K562 (cell line): ENCODE data around the gene CCDC175. TPM values are rescaled to one million over a fixed set of nuclear protein-coding genes. Genes with fewer than 3 reads are reported as not detected.

ENCODE experiments used
- ATAC-seq: fragments of 200-7000 bp; cut with Tn5 transposase; 3 replicates; pipeline ENCODE4 v1.9.1; 2020; ENCODE audit warnings: moderate library complexity
- BruUV-seq: library from RNA; stranded (reverse); fragments of 400-500 nt; replicated peaks from 2 replicates; lab custom pipeline; 2021; lab: Mats Ljungman, UMichigan
- CTCF ChIA-PET: fragments of 300-600 bp; formaldehyde crosslinking; extraction: SDS; loops from one replicate; lab custom pipeline; 2021; ENCODE audit warnings: low intra/inter-chr PET ratio; lab: Yijun Ruan, JAX
- POLR2A ChIA-PET: fragments of 300-600, 350-650 bp; sonication (Branson Sonifier 250); formaldehyde crosslinking; extraction: SDS; loops from one replicate; lab custom pipeline; 2021; ENCODE audit warnings: antibody characterized with exemption, inconsistent platforms; lab: Yijun Ruan, JAX
- DNase-seq, 4 experiments: peaks; one replicate each; pipeline versions ENCODE4 v3.0.0 to v3.0.0-alpha.2; 2011 to 2018; ENCODE audit warnings: low spot score in 3 of 4, mixed read lengths in 3 of 4; ENCODE audit errors: extremely low read depth in 1 of 4
- FAIRE-seq: peaks from 2 replicates; lab custom pipeline; 2011; peaks lifted over from hg19 to GRCh38; lab: Jason Lieb, UNC
- H2AFZ ChIP-seq: 2 replicates; pipeline ENCODE4 v1.6.0; 2011; ENCODE audit warnings: low read depth, low read length, control low read depth, inconsistent platforms
- H3K27ac ChIP-seq: fragments of 200-600 bp; 3 replicates; pipeline ENCODE4 v1.8.0; 2011; ENCODE audit warnings: low read depth, mild to moderate bottlenecking, control low read depth, inconsistent platforms, low read length, moderate library complexity, mixed read lengths; ENCODE audit errors: extremely low read depth
- H3K27me3 ChIP-seq, 2 experiments: fragments of 300-600 bp in 1 of 2; 2 replicates in 1 of 2; 3 replicates in 1 of 2; pipeline versions ENCODE4 v1.6.0 to v1.8.0; 2011; ENCODE audit warnings: inconsistent platforms in 2 of 2, low read length in 2 of 2, mild to moderate bottlenecking in 1 of 2, mixed read lengths in 1 of 2, moderate library complexity in 1 of 2; ENCODE audit not compliant: control insufficient read depth in 2 of 2, insufficient read depth in 2 of 2
- H3K36me3 ChIP-seq: fragments of 300-600 bp; 3 replicates; pipeline ENCODE4 v1.8.0; 2011; ENCODE audit warnings: mild to moderate bottlenecking, low read length, inconsistent platforms; ENCODE audit not compliant: control insufficient read depth, insufficient read depth
- H3K4me1 ChIP-seq, 2 experiments: fragments of 200-600 bp in 1 of 2; replicated peaks in 1 of 2; 2 replicates in 1 of 2; 3 replicates in 1 of 2; pipeline versions ENCODE4 v1.5.1 to v1.8.0; 2011; ENCODE audit warnings: inconsistent platforms in 2 of 2, low read length in 2 of 2, mild to moderate bottlenecking in 1 of 2, mixed read lengths in 1 of 2, moderate library complexity in 1 of 2; ENCODE audit not compliant: control insufficient read depth in 2 of 2, insufficient read depth in 2 of 2
- H3K4me2 ChIP-seq: 2 replicates; pipeline ENCODE4 v1.6.1; 2011; ENCODE audit warnings: low read length, control low read depth, inconsistent platforms, mixed read lengths; ENCODE audit not compliant: insufficient read depth
- H3K4me3 ChIP-seq: fragments of 200-600 bp; sonication (generic), shearing (Covaris generic); 2 replicates; pipeline ENCODE4 v1.5.1; 2016; ENCODE audit warnings: control low read depth, inconsistent platforms
- H3K79me2 ChIP-seq: fragments of 200-600 bp; 3 replicates; pipeline ENCODE4 v1.8.0; 2011; ENCODE audit warnings: low read length, inconsistent platforms; ENCODE audit not compliant: control insufficient read depth, insufficient read depth
- H3K9ac ChIP-seq, 2 experiments: 2 replicates each; pipeline versions ENCODE4 v1.6.0 to v1.6.1; 2011; ENCODE audit warnings: low read depth in 2 of 2, low read length in 2 of 2, control low read depth in 1 of 2, inconsistent platforms in 1 of 2, mild to moderate bottlenecking in 1 of 2, mixed read lengths in 1 of 2; ENCODE audit not compliant: insufficient read depth in 1 of 2
- H3K9me1 ChIP-seq: one replicate; pipeline ENCODE4 v1.6.0; 2011; ENCODE audit warnings: inconsistent platforms, mild to moderate bottlenecking, low read length, moderate library complexity; ENCODE audit not compliant: control insufficient read depth, insufficient read depth
- H3K9me3 ChIP-seq: replicated peaks from 2 replicates; pipeline ENCODE4 v1.5.1; 2011; ENCODE audit warnings: low read depth, low read length, inconsistent platforms; ENCODE audit not compliant: control insufficient read depth, insufficient read depth
- H4K20me1 ChIP-seq: replicated peaks from 2 replicates; pipeline ENCODE4 v1.6.1; 2011; ENCODE audit warnings: low read length, inconsistent platforms, mixed read lengths; ENCODE audit not compliant: control insufficient read depth, insufficient read depth
- BHLHE40 ChIP-seq: IDR thresholded peaks from 2 replicates; pipeline ENCODE4 v1.6.1; 2011; ENCODE audit warnings: low read length, improper control_type of control experiment
- CAMTA2 ChIP-seq: fragments of 250-450 bp; sonication (Bioruptor Pico); conservative IDR thresholded peaks from 2 replicates; pipeline ENCODE4 v1.5.1; 2022
- ELK1 ChIP-seq: sonication (generic); formaldehyde crosslinking; IDR thresholded peaks from 2 replicates; pipeline ENCODE4 v1.8.1; 2022; ENCODE audit warnings: missing genetic modification reagents
- HMGXB4 ChIP-seq: sonication (generic); formaldehyde crosslinking; IDR thresholded peaks from 2 replicates; pipeline ENCODE4 v1.8.1; 2023; ENCODE audit warnings: mild to moderate bottlenecking, missing genetic modification reagents
- HOMEZ ChIP-seq: fragments of 250-450 bp; sonication (Bioruptor Pico); IDR thresholded peaks from 2 replicates; pipeline ENCODE4 v1.4.0; 2020; ENCODE audit warnings: mild to moderate bottlenecking, moderate library complexity
- IRF2 ChIP-seq: sonication (generic); formaldehyde crosslinking; IDR thresholded peaks from 2 replicates; pipeline ENCODE4 v1.8.1; 2022; ENCODE audit warnings: mild to moderate bottlenecking, missing genetic modification reagents
- KDM2B ChIP-seq: fragments of 250-450 bp; sonication (Bioruptor Pico); IDR thresholded peaks from 2 replicates; pipeline ENCODE4 v1.8.0; 2021; ENCODE audit warnings: mild to moderate bottlenecking, moderate library complexity
- KLF1 ChIP-seq: fragments of 450-650 bp; IDR thresholded peaks from 2 replicates; pipeline ENCODE4 v1.6.1; 2016; ENCODE audit warnings: missing genetic modification characterization, missing compliant biosample characterization
- POLR2AphosphoS2 ChIP-seq: IDR thresholded peaks from 2 replicates; pipeline ENCODE4 v1.6.1; 2012; ENCODE audit warnings: low read length, improper control_type of control experiment
- ZC3H11A ChIP-seq: IDR thresholded peaks from 2 replicates; pipeline ENCODE4 v1.6.1; 2012; ENCODE audit warnings: low read depth, low read length, improper control_type of control experiment
- ZNF140 ChIP-seq: fragments of 250-450 bp; sonication (Bioruptor Pico); IDR thresholded peaks from 2 replicates; pipeline ENCODE4 v1.8.0; 2021; ENCODE audit warnings: moderate library complexity, mild to moderate bottlenecking, inconsistent platforms
- WGBS: fragments of 100-300 bp; shearing (Covaris generic); methylation state at CpG from one replicate; pipeline ENCODE4 v1.1.6; 2016; ENCODE audit warnings: low coverage, mixed read lengths; ENCODE audit not compliant: insufficient coverage; ENCODE audit errors: missing lambda C conversion rate; 5-methylcytosine and 5-hydroxymethylcytosine counted together
- in situ Hi-C: fragments of 300-500 bp; cut with MboI; formaldehyde crosslinking; loops from 4 replicates; pipeline ENCODE4 v1.15.0; 2018; ENCODE audit warnings: inconsistent platforms, mixed read lengths
- intact Hi-C: fragments of 100-400 bp; cut with micrococcal nuclease; formaldehyde crosslinking; loops from 2 replicates; pipeline ENCODE4 v1.14.2; 2022
- polyA plus RNA-seq, 8 experiments: library from polyadenylated mRNA; depleted of rRNA in 4 of 8; stranded (reverse) in 5 of 8; unstranded in 3 of 8; fragments of >200 nt; fragmentation: Nextera tagmentation in 2 of 8; fragmentation: Illumina TruSeq in 1 of 8; extraction: Ambion mirVana in 2 of 8; extraction: Trizol in 1 of 8; gene quantifications; 2 replicates each; pipeline versions ENCODE4 v1.2.1 to v1.2.3, GENCODE V29; 2011 to 2014; ENCODE audit warnings: inconsistent platforms in 1 of 8, missing spikeins in 1 of 8
- total RNA-seq, 7 experiments: library from RNA; depleted of rRNA in 6 of 7; stranded (reverse); fragments of >200 nt in 6 of 7; fragmentation: Illumina TruSeq in 2 of 7; extraction: Trizol in 2 of 7; gene quantifications; 2 replicates each; pipeline versions ENCODE4 v1.2.1 to v1.2.3, GENCODE V29; 2011 to 2021; ENCODE audit warnings: low replicate concordance in 1 of 7

CCDC175 gene
- total and polyA plus RNA-seq, 9 of the 15 experiments (the other 6 are each of a cell fraction or from before 2014, with no cell fraction given): not detected

GRCh38 chr14:59541731-59542130 is 34.9 kb downstream of the CCDC175 start:
- Histone ChIP-seq H3K9ac (no peak overlapping the region), H4K20me1 (no peaks in the 10 kb centered on the region), H3K36me3 (no peaks in the 10 kb centered on the region), H3K79me2 (no peaks in the 10 kb centered on the region), H3K9me3 (no peaks in the 10 kb centered on the region), H3K4me2 (no peak overlapping the region), H3K27me3 (no peaks in the 10 kb centered on the region), H3K4me1 (no peaks in the 10 kb centered on the region), H2AFZ (no peak overlapping the region), H3K27ac (no peak overlapping the region), H3K4me3 (no peak overlapping the region), H3K9me1 (no peaks in the 10 kb centered on the region)
- ATAC-seq (no peak), FAIRE-seq (no peak), DNase-seq (no peak)
- in situ Hi-C loops: no loop called here
- ChIA-PET CTCF (no interaction called here), POLR2A (no interaction called here)
- BruUV-seq: no TSS peak
- no peak for TF ChIP-seq KDM2B (CRISPR knock-in tag)
- no peak for TF ChIP-seq BHLHE40
- TF ChIP-seq KLF1 (tag): no peak
- TF ChIP-seq IRF2: no peak
- no peak for TF ChIP-seq HOMEZ (CRISPR knock-in tag)
- intact Hi-C loops: no loop called here
- 0% methylated on average over 2 of the region's 2 CpGs for WGBS

GRCh38 chr14:59540852-59541251 is 35.8 kb downstream of the CCDC175 start:
- H3K9me1 ChIP-seq: no peaks in the 10 kb centered on the region
- no peak overlapping the region for H3K4me3 ChIP-seq
- no peaks in the 10 kb centered on the region for H3K79me2 ChIP-seq
- H3K36me3 ChIP-seq: no peaks in the 10 kb centered on the region
- H2AFZ ChIP-seq: no peak overlapping the region
- ChIA-PET POLR2A (no interaction called here), CTCF (no interaction called here)
- no peaks in the 10 kb centered on the region for H3K9me3 ChIP-seq
- no TSS peak for BruUV-seq
- WGBS: 0% methylated on average over 1 of the region's 1 CpG
- ATAC-seq (no peak), DNase-seq (no peak), FAIRE-seq (no peak)
- no peaks in the 10 kb centered on the region for H3K4me1 ChIP-seq
- intact Hi-C loops: no loop called here
- in situ Hi-C loops: no loop called here
- H3K27ac ChIP-seq: no peak overlapping the region
- no peak overlapping the region for H3K9ac ChIP-seq
- 0 out of 5 replicates have a peak, but pooled peaks cover 0 to 3% of the 10 kb centered on the region in 2 experiments for H3K27me3 ChIP-seq
- H4K20me1 ChIP-seq: no peaks in the 10 kb centered on the region
- H3K4me2 ChIP-seq: no peak overlapping the region
- TF ChIP-seq CAMTA2 (no peak), ELK1 (no peak), ZNF140 (CRISPR knock-in tag) (no peak), POLR2AphosphoS2 (no peak), HMGXB4 (CRISPR knock-in tag) (no peak), ZC3H11A (no peak)
